Uterus (tissue), 2 donors: Measurements from ENCODE around the gene SGF29.

Source experiments
- CTCF ChIP-seq, 4 experiments: fragments of 200-600 bp in 2 of 4; fragments of 450-650 bp in 2 of 4; sonication (generic) in 2 of 4; IDR thresholded peaks; one replicate each; pipeline ENCODE4 v1.5.1; 2016 to 2019; ENCODE audit warnings: antibody characterized with exemption in 4 of 4, mild to moderate bottlenecking in 2 of 4, moderate library complexity in 1 of 4
- POLR2A ChIP-seq, 2 donors: fragments of 450-650 bp; IDR thresholded peaks; one replicate each; pipeline ENCODE4 v1.6.1; 2016; ENCODE audit warnings: antibody characterized with exemption in 2 of 2, mild to moderate bottlenecking in 1 of 2, moderate library complexity in 1 of 2

- TF ChIP-seq CTCF (IDR thresholded peaks at IDR 0.05) (no peak), POLR2A (IDR thresholded peaks at IDR 0.05) (no peak)
Observed at GRCh38 chr16:28591355-28591754, 37.6 kb downstream of the SGF29 start.
